ENCODE measurements around the gene CAMKMT.

Gene CAMKMT

GRCh38 chr2:44676379-44676778 lies 314.6 kb downstream of the CAMKMT start:
- no peaks in the 10 kb centered on the region for H3K36me3 ChIP-seq (replicated peaks in 1 of 2; ENCODE audit: control insufficient read depth in 2 of 2, insufficient read depth in 2 of 2, low read length in 2 of 2)
- H4K8ac ChIP-seq (ENCODE audit: low read depth, low read length), result no peak overlapping the region
- H2BK120ac ChIP-seq (ENCODE audit: low read depth, low read length), result no peak overlapping the region
- H3K23ac ChIP-seq (ENCODE audit: low read depth, low read length, poor library complexity), result no peak overlapping the region
- H2BK5ac ChIP-seq (ENCODE audit: low read length), result no peak overlapping the region
- no peak overlapping the region for H3K18ac ChIP-seq (ENCODE audit: low read length)
- peaks cover 8 to 22% of the 10 kb centered on the region in 2 donors for H3K4me1 ChIP-seq (ENCODE audit: control insufficient read depth in 2 of 2, insufficient read depth in 1 of 2, low read depth in 1 of 2, low read length in 2 of 2)
- H3K4me2 ChIP-seq (ENCODE audit: insufficient read depth, low read length, poor library complexity, severe bottlenecking), result no peak overlapping the region
- no peaks in the 10 kb centered on the region for H3K9me3 ChIP-seq (replicated peaks in 1 of 2; ENCODE audit: control insufficient read depth in 2 of 2, insufficient read depth in 1 of 2, low read depth in 1 of 2, low read length in 2 of 2)
- H3K9ac ChIP-seq (ENCODE audit: low read depth, low read length, poor library complexity), result no peak overlapping the region
- no peak for DNase-seq (ENCODE audit: low spot score)
- H3K27ac ChIP-seq (replicated peaks; ENCODE audit: low read length), result no peak overlapping the region
- no peak overlapping the region for H2BK15ac ChIP-seq (ENCODE audit: low read length)
- H3K79me1 ChIP-seq (ENCODE audit: low read depth, low read length), result no peaks in the 10 kb centered on the region
- H2BK12ac ChIP-seq (ENCODE audit: low read length), result no peak overlapping the region
- no peak overlapping the region for H4K91ac ChIP-seq (ENCODE audit: low read depth, low read length, poor library complexity)
- H3K27me3 ChIP-seq (ENCODE audit: control insufficient read depth in 3 of 3, insufficient read depth in 3 of 3, low read depth in 1 of 3, low read length in 3 of 3), result no peaks in the 10 kb centered on the region
- no peak overlapping the region for H3K14ac ChIP-seq (ENCODE audit: low read length)
- H2AFZ ChIP-seq (ENCODE audit: low read length), result no peak overlapping the region
- H3K4ac ChIP-seq (ENCODE audit: low read length), result no peak overlapping the region
- H2AK5ac ChIP-seq (ENCODE audit: low read depth, low read length), result no peak overlapping the region
- no CpG with 5 or more reads among the region's 3 CpGs for WGBS, 2 donors (ENCODE audit: extremely low coverage in 2 of 2, insufficient read length in 2 of 2, insufficient replicate concordance in 1 of 2)
- H3K4me3 ChIP-seq (ENCODE audit: low read length in 2 of 2), result no peak overlapping the region

- H3K4ac ChIP-seq (ENCODE audit: low read length), result no peak overlapping the region
Observed at GRCh38 chr2:44679584-44679983, 317.8 kb downstream of the CAMKMT start.

GRCh38 chr2:44679990-44680389 lies 318.2 kb downstream of the CAMKMT start:
- Histone ChIP-seq H3K23ac (ENCODE audit: low read depth, low read length, poor library complexity) (no peak overlapping the region), H2BK5ac (ENCODE audit: low read length) (no peak overlapping the region), H3K4me2 (ENCODE audit: insufficient read depth, low read length, poor library complexity, severe bottlenecking) (no peak overlapping the region), H3K36me3 (replicated peaks in 1 of 2; ENCODE audit: control insufficient read depth in 2 of 2, insufficient read depth in 2 of 2, low read length in 2 of 2) (no peaks in the 10 kb centered on the region), H3K14ac (ENCODE audit: low read length) (no peak overlapping the region), H3K4me1 (ENCODE audit: control insufficient read depth in 2 of 2, insufficient read depth in 1 of 2, low read depth in 1 of 2, low read length in 2 of 2) (peaks cover 10 to 12% of the 10 kb centered on the region in 2 donors), H3K27me3 (ENCODE audit: control insufficient read depth in 3 of 3, insufficient read depth in 3 of 3, low read depth in 1 of 3, low read length in 3 of 3) (no peaks in the 10 kb centered on the region), H2AK5ac (ENCODE audit: low read depth, low read length) (no peak overlapping the region), H3K79me1 (ENCODE audit: low read depth, low read length) (no peaks in the 10 kb centered on the region), H3K9me3 (replicated peaks in 1 of 2; ENCODE audit: control insufficient read depth in 2 of 2, insufficient read depth in 1 of 2, low read depth in 1 of 2, low read length in 2 of 2) (no peaks in the 10 kb centered on the region), H4K91ac (ENCODE audit: low read depth, low read length, poor library complexity) (no peak overlapping the region), H3K18ac (ENCODE audit: low read length) (no peak overlapping the region), H3K4ac (ENCODE audit: low read length) (no peak overlapping the region), H4K8ac (ENCODE audit: low read depth, low read length) (no peak overlapping the region), H2BK120ac (ENCODE audit: low read depth, low read length) (no peak overlapping the region), H3K9ac (ENCODE audit: low read depth, low read length, poor library complexity) (no peak overlapping the region), H2BK15ac (ENCODE audit: low read length) (no peak overlapping the region), H3K27ac (replicated peaks; ENCODE audit: low read length) (no peak overlapping the region), H2BK12ac (ENCODE audit: low read length) (no peak overlapping the region), H2AFZ (ENCODE audit: low read length) (no peak overlapping the region), H3K4me3 (ENCODE audit: low read length in 2 of 2) (no peak overlapping the region)
- no CpG with 5 or more reads among the region's 4 CpGs for WGBS, 2 donors (ENCODE audit: extremely low coverage in 2 of 2, insufficient read length in 2 of 2, insufficient replicate concordance in 1 of 2)
- no peak for DNase-seq (ENCODE audit: low spot score)

More at GRCh38 chr2:44679584-44679983, 317.8 kb downstream of the CAMKMT start:
- Histone ChIP-seq H3K27ac (replicated peaks; ENCODE audit: low read length) (no peak overlapping the region), H2BK120ac (ENCODE audit: low read depth, low read length) (no peak overlapping the region), H2BK12ac (ENCODE audit: low read length) (no peak overlapping the region), H3K4me3 (ENCODE audit: low read length in 2 of 2) (no peak overlapping the region), H3K9me3 (replicated peaks in 1 of 2; ENCODE audit: control insufficient read depth in 2 of 2, insufficient read depth in 1 of 2, low read depth in 1 of 2, low read length in 2 of 2) (no peaks in the 10 kb centered on the region), H3K9ac (ENCODE audit: low read depth, low read length, poor library complexity) (no peak overlapping the region), H4K8ac (ENCODE audit: low read depth, low read length) (no peak overlapping the region), H2AFZ (ENCODE audit: low read length) (no peak overlapping the region), H3K27me3 (ENCODE audit: control insufficient read depth in 3 of 3, insufficient read depth in 3 of 3, low read depth in 1 of 3, low read length in 3 of 3) (no peaks in the 10 kb centered on the region), H4K91ac (ENCODE audit: low read depth, low read length, poor library complexity) (no peak overlapping the region), H3K36me3 (replicated peaks in 1 of 2; ENCODE audit: control insufficient read depth in 2 of 2, insufficient read depth in 2 of 2, low read length in 2 of 2) (no peaks in the 10 kb centered on the region), H3K18ac (ENCODE audit: low read length) (no peak overlapping the region), H3K79me1 (ENCODE audit: low read depth, low read length) (no peaks in the 10 kb centered on the region), H3K4me2 (ENCODE audit: insufficient read depth, low read length, poor library complexity, severe bottlenecking) (no peak overlapping the region), H3K23ac (ENCODE audit: low read depth, low read length, poor library complexity) (no peak overlapping the region), H2BK15ac (ENCODE audit: low read length) (no peak overlapping the region), H3K14ac (ENCODE audit: low read length) (no peak overlapping the region), H2BK5ac (ENCODE audit: low read length) (no peak overlapping the region), H3K4me1 (ENCODE audit: control insufficient read depth in 2 of 2, insufficient read depth in 1 of 2, low read depth in 1 of 2, low read length in 2 of 2) (peaks cover 10 to 15% of the 10 kb centered on the region in 2 donors), H2AK5ac (ENCODE audit: low read depth, low read length) (no peak overlapping the region)
- DNase-seq (ENCODE audit: low spot score), result no peak
- WGBS, 2 donors (ENCODE audit: extremely low coverage in 2 of 2, insufficient read length in 2 of 2, insufficient replicate concordance in 1 of 2), result no CpG with 5 or more reads among the region's 4 CpGs

GRCh38 chr2:44680424-44680971 lies 318.8 kb downstream of the CAMKMT start:
- no CpG with 5 or more reads among the region's 8 CpGs for WGBS, 2 donors (ENCODE audit: extremely low coverage in 2 of 2, insufficient read length in 2 of 2, insufficient replicate concordance in 1 of 2)
- H2BK120ac ChIP-seq (ENCODE audit: low read depth, low read length), result no peak overlapping the region
- no peak overlapping the region for H3K9ac ChIP-seq (ENCODE audit: low read depth, low read length, poor library complexity)
- H3K27ac ChIP-seq (replicated peaks; ENCODE audit: low read length), result no peak overlapping the region
- H3K18ac ChIP-seq (ENCODE audit: low read length), result no peak overlapping the region
- H3K4ac ChIP-seq (ENCODE audit: low read length), result no peak overlapping the region
- no peaks in the 10 kb centered on the region for H3K36me3 ChIP-seq (replicated peaks in 1 of 2; ENCODE audit: control insufficient read depth in 2 of 2, insufficient read depth in 2 of 2, low read length in 2 of 2)
- H2AFZ ChIP-seq (ENCODE audit: low read length), result no peak overlapping the region
- H3K14ac ChIP-seq (ENCODE audit: low read length), result no peak overlapping the region
- no peak overlapping the region for H2BK15ac ChIP-seq (ENCODE audit: low read length)
- H3K4me3 ChIP-seq (ENCODE audit: low read length in 2 of 2), result no peak overlapping the region
- H2AK5ac ChIP-seq (ENCODE audit: low read depth, low read length), result no peak overlapping the region
- no peak overlapping the region for H2BK12ac ChIP-seq (ENCODE audit: low read length)
- H3K9me3 ChIP-seq (replicated peaks in 1 of 2; ENCODE audit: control insufficient read depth in 2 of 2, insufficient read depth in 1 of 2, low read depth in 1 of 2, low read length in 2 of 2), result no peaks in the 10 kb centered on the region
- H2BK5ac ChIP-seq (ENCODE audit: low read length), result no peak overlapping the region
- no peak overlapping the region for H4K91ac ChIP-seq (ENCODE audit: low read depth, low read length, poor library complexity)
- H3K23ac ChIP-seq (ENCODE audit: low read depth, low read length, poor library complexity), result no peak overlapping the region
- H4K8ac ChIP-seq (ENCODE audit: low read depth, low read length), result no peak overlapping the region
- no peak for DNase-seq (ENCODE audit: low spot score)
- H3K4me2 ChIP-seq (ENCODE audit: insufficient read depth, low read length, poor library complexity, severe bottlenecking), result no peak overlapping the region
- H3K4me1 ChIP-seq (ENCODE audit: control insufficient read depth in 2 of 2, insufficient read depth in 1 of 2, low read depth in 1 of 2, low read length in 2 of 2), result peaks cover 10 to 12% of the 10 kb centered on the region in 2 donors
- H3K79me1 ChIP-seq (ENCODE audit: low read depth, low read length), result no peaks in the 10 kb centered on the region
- H3K27me3 ChIP-seq (ENCODE audit: control insufficient read depth in 3 of 3, insufficient read depth in 3 of 3, low read depth in 1 of 3, low read length in 3 of 3), result no peaks in the 10 kb centered on the region
